Panc1 (cell line): ENCODE results near the gene TRIM31. TPM values are rescaled to one million over a fixed set of nuclear protein-coding genes. Genes with fewer than 3 reads are reported as not detected.

Experiments
- ATAC-seq: fragments of 200-7000 bp; cut with Tn5 transposase; 2 replicates; pipeline ENCODE4 v1.9.1; 2020; ENCODE audit warnings: mild to moderate bottlenecking, moderate library complexity
- BruUV-seq: library from RNA; stranded (reverse); fragments of 400-500 nt; replicated peaks from 2 replicates; lab custom pipeline; 2021; lab: Mats Ljungman, UMichigan
- CTCF ChIA-PET: fragments of 300-600 bp; sonication (Branson Sonifier 250); formaldehyde crosslinking; loops from one replicate; lab custom pipeline; 2022; ENCODE audit warnings: antibody characterized with exemption; lab: Charles Lee
- POLR2A ChIA-PET: fragments of 300-600 bp; sonication (Branson Sonifier 250); formaldehyde crosslinking; loops from one replicate; lab custom pipeline; 2022; ENCODE audit warnings: antibody characterized with exemption; lab: Charles Lee
- DNase-seq: peaks from one replicate; pipeline ENCODE4 v3.0.0-alpha.2; 2010; ENCODE audit warnings: low read depth, low spot score
- H3K27ac ChIP-seq: 2 replicates; pipeline ENCODE4 v1.5.1; 2011; ENCODE audit warnings: mild to moderate bottlenecking, low read length, inconsistent platforms
- H3K27me3 ChIP-seq: fragments of 200-500 bp; sonication (Bioruptor generic); 2 replicates; pipeline ENCODE4 v1.6.0; 2014; ENCODE audit warnings: low read length, inconsistent platforms; ENCODE audit not compliant: control insufficient read depth, insufficient read depth
- H3K36me3 ChIP-seq: fragments of 200-500 bp; sonication (Bioruptor generic); 2 replicates; pipeline ENCODE4 v1.5.1; 2014; ENCODE audit warnings: inconsistent platforms, mild to moderate bottlenecking, low read length, moderate library complexity; ENCODE audit not compliant: control insufficient read depth, insufficient read depth
- H3K4me1 ChIP-seq: 2 replicates; pipeline ENCODE4 v1.5.1; 2011; ENCODE audit warnings: inconsistent platforms, mild to moderate bottlenecking, low read length, moderate library complexity; ENCODE audit not compliant: control insufficient read depth, insufficient read depth
- H3K4me3 ChIP-seq, 2 experiments: 2 replicates each; pipeline ENCODE4 v1.5.1; 2011 to 2012; ENCODE audit warnings: low read depth in 2 of 2, low read length in 2 of 2, mild to moderate bottlenecking in 2 of 2, inconsistent platforms in 1 of 2, moderate library complexity in 1 of 2
- H3K9me3 ChIP-seq: fragments of 200-500 bp; sonication (Bioruptor generic); 2 replicates; pipeline ENCODE4 v1.5.1; 2014; ENCODE audit warnings: low read depth, mild to moderate bottlenecking, inconsistent platforms, low read length, moderate library complexity; ENCODE audit not compliant: control insufficient read depth, insufficient read depth
- POLR2AphosphoS5 ChIP-seq: IDR thresholded peaks from 2 replicates; pipeline ENCODE4 v1.6.1; 2012; ENCODE audit warnings: mild to moderate bottlenecking, low read depth, low read length, moderate library complexity
- SIN3A ChIP-seq: IDR thresholded peaks from 2 replicates; pipeline ENCODE4 v1.6.1; 2012; ENCODE audit warnings: low read depth, mild to moderate bottlenecking, low read length, moderate library complexity, borderline replicate concordance; ENCODE audit not compliant: insufficient read depth
- TCF7L2 ChIP-seq: IDR thresholded peaks from 2 replicates; pipeline ENCODE4 v1.6.1; 2011; ENCODE audit warnings: mild to moderate bottlenecking, low read depth, low read length, inconsistent platforms
- in situ Hi-C: cut with HindIII; loops from 2 replicates; pipeline ENCODE4 v1.10.0; 2016; ENCODE audit warnings: low sequenced_read_pairs, low pct_unique_long_range_greater_than_20kb
- intact Hi-C: fragments of 100-400 bp; cut with micrococcal nuclease; formaldehyde crosslinking; loops from one replicate; pipeline ENCODE4 v1.10.0; 2022; ENCODE audit not compliant: unreplicated experiment
- total RNA-seq: library from RNA; stranded (reverse); gene quantifications from one replicate; pipeline ENCODE4 v1.2.1, GENCODE V29; 2021; ENCODE audit not compliant: unreplicated experiment
- TF ChIP-seq, protein P1 (sequence below): fragments of 450-650 bp; IDR thresholded peaks from 2 replicates; pipeline ENCODE4 v1.5.1; 2017; ENCODE audit warnings: mild to moderate bottlenecking
- TF ChIP-seq, protein P2 (sequence below), 2 experiments: IDR thresholded peaks; 2 replicates each; pipeline ENCODE4 v1.6.1; 2011 to 2012; ENCODE audit warnings: low read depth in 2 of 2, control low read depth in 1 of 2, low read length in 1 of 2, mild to moderate bottlenecking in 1 of 2, moderate library complexity in 1 of 2; ENCODE audit not compliant: insufficient read depth in 1 of 2

Gene TRIM31
- total RNA-seq, 1 experiment from 2014 or later: not detected

DNA sequence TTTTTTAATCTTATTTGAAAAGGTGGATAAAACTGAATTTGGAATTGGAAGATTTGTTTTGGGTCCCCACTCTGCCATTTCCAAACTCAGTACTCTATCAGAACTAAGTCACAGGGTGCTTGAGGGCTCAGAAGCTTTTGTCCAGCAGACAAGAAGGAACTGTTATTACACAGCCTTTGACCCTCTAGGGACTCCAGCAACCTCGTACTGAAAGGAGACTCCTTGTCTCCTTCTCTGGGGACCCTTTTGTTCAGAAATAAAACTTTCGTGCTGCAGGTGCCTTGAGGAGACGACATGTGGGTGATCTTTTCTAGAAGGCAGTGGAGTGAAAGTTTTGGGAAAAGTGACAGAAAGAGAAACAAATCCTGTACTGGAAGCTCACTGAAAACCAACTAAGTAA lies 59.2 kb downstream of the TRIM31 start:
- no TSS peak for BruUV-seq
- no peak for DNase-seq
- intact Hi-C loops (no loop called here), in situ Hi-C loops (no loop called here)
- TF ChIP-seq, protein P1, sequence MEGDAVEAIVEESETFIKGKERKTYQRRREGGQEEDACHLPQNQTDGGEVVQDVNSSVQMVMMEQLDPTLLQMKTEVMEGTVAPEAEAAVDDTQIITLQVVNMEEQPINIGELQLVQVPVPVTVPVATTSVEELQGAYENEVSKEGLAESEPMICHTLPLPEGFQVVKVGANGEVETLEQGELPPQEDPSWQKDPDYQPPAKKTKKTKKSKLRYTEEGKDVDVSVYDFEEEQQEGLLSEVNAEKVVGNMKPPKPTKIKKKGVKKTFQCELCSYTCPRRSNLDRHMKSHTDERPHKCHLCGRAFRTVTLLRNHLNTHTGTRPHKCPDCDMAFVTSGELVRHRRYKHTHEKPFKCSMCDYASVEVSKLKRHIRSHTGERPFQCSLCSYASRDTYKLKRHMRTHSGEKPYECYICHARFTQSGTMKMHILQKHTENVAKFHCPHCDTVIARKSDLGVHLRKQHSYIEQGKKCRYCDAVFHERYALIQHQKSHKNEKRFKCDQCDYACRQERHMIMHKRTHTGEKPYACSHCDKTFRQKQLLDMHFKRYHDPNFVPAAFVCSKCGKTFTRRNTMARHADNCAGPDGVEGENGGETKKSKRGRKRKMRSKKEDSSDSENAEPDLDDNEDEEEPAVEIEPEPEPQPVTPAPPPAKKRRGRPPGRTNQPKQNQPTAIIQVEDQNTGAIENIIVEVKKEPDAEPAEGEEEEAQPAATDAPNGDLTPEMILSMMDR: no peak
- TF ChIP-seq POLR2AphosphoS5 (no peak), SIN3A (no peak), TCF7L2 (no peak)
- TF ChIP-seq, protein P2, sequence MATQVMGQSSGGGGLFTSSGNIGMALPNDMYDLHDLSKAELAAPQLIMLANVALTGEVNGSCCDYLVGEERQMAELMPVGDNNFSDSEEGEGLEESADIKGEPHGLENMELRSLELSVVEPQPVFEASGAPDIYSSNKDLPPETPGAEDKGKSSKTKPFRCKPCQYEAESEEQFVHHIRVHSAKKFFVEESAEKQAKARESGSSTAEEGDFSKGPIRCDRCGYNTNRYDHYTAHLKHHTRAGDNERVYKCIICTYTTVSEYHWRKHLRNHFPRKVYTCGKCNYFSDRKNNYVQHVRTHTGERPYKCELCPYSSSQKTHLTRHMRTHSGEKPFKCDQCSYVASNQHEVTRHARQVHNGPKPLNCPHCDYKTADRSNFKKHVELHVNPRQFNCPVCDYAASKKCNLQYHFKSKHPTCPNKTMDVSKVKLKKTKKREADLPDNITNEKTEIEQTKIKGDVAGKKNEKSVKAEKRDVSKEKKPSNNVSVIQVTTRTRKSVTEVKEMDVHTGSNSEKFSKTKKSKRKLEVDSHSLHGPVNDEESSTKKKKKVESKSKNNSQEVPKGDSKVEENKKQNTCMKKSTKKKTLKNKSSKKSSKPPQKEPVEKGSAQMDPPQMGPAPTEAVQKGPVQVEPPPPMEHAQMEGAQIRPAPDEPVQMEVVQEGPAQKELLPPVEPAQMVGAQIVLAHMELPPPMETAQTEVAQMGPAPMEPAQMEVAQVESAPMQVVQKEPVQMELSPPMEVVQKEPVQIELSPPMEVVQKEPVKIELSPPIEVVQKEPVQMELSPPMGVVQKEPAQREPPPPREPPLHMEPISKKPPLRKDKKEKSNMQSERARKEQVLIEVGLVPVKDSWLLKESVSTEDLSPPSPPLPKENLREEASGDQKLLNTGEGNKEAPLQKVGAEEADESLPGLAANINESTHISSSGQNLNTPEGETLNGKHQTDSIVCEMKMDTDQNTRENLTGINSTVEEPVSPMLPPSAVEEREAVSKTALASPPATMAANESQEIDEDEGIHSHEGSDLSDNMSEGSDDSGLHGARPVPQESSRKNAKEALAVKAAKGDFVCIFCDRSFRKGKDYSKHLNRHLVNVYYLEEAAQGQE (IDR thresholded peaks at IDR 0.05; ENCODE audit: insufficient read depth in 1 of 2, low read depth in 2 of 2, low read length in 1 of 2): no peak
- Histone ChIP-seq H3K4me3 (no peak overlapping the region), H3K27me3 (no peaks in the 10 kb centered on the region), H3K36me3 (no peaks in the 10 kb centered on the region), H3K9me3 (no peaks in the 10 kb centered on the region), H3K27ac (no peak overlapping the region), H3K4me1 (no peaks in the 10 kb centered on the region)
- ATAC-seq: no peak
- CTCF ChIA-PET: no interaction called here
- POLR2A ChIA-PET: no interaction called here

Other genes starting within 250 kb of the TRIM31 start
- gene HLA-A, start 170.6 kb downstream of the TRIM31 start, total RNA-seq: 397 TPM
- 24.9 TPM for gene POLR1H, start 51.8 kb downstream of the TRIM31 start, total RNA-seq
- gene PPP1R11, start 45.9 kb downstream of the TRIM31 start, total RNA-seq: 59.2 TPM
- not detected for gene RNF39, start 37.3 kb downstream of the TRIM31 start, total RNA-seq
- gene TRIM40, start 23.1 kb upstream of the TRIM31 start, total RNA-seq: not detected
- not detected for gene TRIM10, start 48.1 kb upstream of the TRIM31 start, total RNA-seq
- 0.13 TPM for gene TRIM15, start 50.5 kb upstream of the TRIM31 start, total RNA-seq
- 44.8 TPM for gene TRIM26, start 100.3 kb upstream of the TRIM31 start, total RNA-seq
- 13.4 TPM for gene TRIM39, start 213.8 kb upstream of the TRIM31 start, total RNA-seq
- 81.3 TPM for gene RPP21, start 232.1 kb upstream of the TRIM31 start, total RNA-seq